ENCODE measurements around the gene RNASE13.
A peak's percentile ranks its signal among the peaks of the same experiment; 100 is the strongest.

RNASE13 gene

DNA sequence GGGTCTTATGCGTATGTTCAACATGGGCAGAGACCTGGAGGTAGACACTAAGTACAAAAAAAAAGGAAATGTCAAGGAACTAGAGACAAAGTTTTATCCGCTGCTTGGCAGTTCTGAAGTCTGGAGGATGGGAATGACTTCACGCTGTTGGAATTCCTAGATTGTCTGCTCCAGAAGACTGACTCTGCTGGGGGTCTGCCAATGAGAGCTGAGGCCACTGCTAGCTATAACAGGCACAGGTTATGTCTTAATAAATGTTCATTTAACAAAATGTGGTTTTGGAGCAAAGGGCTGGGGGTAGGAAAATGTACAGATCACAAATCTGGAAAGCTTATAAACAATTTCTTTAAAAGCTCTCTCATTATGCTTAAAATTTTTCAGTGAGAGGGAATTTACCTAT lies 28.9 kb upstream of the RNASE13 start:
- DNase-seq = no peak

GRCh38 chr14:21061347-21061668 lies 26.7 kb upstream of the RNASE13 start:
- DNase-seq = no peak

DNA sequence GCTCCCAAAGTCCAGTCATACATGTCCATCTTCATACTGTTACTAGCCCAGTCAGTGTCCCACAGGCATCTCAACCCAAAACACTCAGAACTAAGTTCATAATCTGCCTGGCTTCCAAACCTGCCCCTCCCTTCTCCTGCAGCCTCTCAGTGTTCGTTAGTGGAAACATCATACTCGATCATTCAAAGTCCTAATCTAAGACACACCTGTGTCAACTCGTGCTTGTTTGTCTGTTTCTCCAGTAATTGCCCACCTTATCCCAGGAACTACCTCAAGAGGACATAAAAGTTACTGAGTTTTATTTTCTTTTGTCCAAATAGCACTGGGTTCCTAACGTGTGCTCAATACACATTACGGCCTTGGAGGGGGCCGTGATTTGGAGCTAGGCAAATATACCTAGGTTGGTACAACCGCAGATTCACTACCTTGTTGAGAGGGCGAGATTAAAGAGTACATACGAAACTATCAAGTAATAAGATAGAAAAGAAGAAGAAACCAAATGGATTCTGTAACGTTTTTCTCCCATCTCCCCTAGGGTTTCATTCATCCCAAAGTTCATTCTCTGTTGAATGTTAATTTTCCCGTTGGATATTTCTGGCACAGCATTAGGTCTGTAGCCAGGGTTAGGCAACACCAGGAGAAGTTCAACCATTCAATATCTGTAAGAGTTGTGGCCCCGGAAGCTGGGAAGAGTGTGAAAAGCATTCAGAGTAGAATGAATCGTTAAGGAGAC lies 26.2 kb upstream of the RNASE13 start:
- DNase-seq = no peak

DNA sequence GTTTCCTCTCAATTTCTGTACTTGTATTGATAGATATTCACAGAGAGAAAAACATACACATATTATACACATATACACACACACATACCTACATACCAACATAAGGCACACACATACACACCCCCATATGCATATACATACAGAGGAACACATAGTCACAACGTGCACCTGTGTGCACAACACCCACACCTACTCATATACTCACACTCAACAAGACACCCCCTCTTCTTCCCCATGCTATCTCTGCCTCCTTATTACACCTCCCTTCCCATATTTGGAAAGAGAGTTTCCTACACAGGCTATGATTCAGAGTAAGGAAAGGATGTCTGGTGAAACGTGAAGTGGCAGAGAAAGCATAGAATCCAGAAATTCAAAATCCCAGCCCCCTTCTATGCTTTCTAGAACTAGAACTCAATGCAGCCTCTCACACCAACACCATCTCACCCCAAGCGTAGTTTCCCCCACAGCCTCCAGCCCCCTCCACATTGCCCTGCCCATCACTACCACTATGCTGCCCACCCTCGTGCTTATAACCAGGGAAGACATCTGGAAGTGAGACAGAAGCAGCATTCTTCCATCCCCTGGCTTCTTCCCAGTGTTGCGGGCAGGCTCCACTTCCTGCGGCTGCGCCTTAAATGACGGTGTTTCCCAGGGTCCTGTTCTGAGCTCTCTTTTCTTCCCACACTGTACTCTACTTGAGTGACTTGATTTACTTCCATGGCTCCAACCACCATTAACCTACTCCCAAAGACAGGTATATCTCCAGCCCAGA lies 25.4 kb upstream of the RNASE13 start:
- DNase-seq = no peak

DNA sequence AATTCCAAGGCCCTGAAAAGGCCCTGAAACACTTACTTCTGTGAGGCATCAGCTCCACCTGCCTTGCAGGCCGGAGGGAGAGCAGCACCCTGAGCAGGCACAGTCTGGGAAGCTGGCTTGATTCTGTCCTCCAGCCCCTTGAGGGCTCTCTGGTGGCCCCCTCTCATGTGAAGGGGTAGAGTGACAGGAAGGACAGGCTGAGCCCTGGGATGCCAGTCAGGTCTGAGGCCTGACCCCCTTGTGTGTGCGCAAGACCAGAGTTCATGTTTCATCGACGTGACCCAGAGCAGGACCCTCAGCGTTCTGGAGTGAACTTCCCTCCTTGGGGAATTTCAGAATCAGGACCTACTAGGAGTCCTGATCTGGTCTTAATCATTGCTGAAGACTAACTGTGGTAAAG lies 24.3 kb upstream of the RNASE13 start:
- DNase-seq = no peak

DNA sequence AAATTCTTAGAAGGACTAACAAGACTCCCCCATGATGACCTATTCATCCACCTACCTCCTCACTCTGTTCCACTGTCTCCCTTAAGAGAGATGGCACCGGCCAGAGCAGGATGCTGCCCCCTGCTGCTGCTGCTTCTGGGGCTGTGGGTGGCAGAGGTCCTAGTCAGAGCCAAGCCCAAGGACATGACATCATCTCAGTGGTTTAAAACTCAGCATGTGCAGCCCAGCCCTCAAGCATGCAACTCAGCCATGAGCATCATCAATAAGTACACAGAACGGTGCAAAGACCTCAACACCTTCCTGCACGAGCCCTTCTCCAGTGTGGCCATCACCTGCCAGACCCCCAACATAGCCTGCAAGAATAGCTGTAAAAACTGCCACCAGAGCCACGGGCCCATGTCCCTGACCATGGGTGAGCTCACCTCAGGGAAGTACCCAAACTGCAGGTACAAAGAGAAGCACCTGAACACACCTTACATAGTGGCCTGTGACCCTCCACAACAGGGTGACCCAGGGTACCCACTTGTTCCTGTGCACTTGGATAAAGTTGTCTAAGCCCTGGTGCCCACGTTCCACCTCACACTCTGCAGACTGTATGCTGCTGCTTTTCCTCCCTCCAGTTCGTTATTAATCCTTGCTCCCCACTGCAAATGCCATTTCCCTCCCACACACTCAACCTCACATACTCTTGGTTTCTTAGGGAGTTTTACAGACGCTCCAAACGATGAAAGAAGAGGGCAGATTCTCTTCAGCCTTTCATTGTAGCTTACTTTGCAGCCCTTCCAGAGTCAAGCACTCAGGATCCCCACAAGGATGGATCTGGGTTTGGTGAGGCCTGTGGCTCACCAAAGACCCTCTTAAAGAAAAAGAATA lies 23.4 kb upstream of the RNASE13 start, which contains the start of gene RNASE8:
TSS of gene RNASE8 (plus strand) at position 20 of the 873 bp plus-strand sequence. CDS start at position 91, 71 bp downstream.
- DNase-seq = no peak

GRCh38 chr14:21056520-21057163 lies 22.0 kb upstream of the RNASE13 start:
- peak; percentile 50 for DNase-seq

DNA sequence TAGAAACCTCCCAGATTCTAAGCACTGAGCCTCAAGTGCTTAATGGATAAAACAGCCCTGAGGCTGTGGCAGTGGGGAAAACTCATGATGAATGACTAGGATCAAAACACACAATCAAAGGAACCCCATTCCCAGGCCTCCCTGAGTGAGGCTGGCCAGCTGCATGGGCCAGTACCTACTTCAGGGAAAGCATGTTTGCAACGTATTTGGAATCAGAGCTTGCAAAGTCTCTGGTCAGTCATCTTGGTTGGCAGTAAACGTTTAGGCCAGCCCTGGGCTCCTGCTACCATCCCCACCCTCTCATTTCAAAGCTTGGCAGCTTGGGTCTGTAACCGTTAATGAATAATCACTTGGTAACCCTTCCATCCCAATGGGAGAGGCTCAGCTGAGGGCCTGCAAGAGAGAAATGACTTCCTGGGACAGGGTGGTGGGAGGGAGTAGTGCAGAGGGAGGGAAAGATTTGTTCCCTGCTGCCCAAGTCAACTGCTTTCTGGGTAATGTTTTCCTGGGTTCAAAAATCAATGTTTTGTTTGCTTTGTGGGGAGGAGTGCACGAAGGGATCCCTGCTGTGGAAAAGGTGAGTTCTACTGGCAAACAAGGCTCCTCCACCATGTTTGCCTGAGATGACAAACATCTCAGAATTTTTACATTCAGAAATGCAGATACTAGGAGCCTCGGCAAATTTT lies 21.0 kb upstream of the RNASE13 start:
- DNase-seq = no peak

- DNase-seq = no peak
These were observed 20.1 kb upstream of the RNASE13 start for GRCh38 chr14:21054768-21055145.

GRCh38 chr14:21054123-21054767 lies 19.6 kb upstream of the RNASE13 start:
- DNase-seq = no peak

- no peak for DNase-seq
These were observed 18.8 kb upstream of the RNASE13 start for GRCh38 chr14:21053184-21054122.

DNA sequence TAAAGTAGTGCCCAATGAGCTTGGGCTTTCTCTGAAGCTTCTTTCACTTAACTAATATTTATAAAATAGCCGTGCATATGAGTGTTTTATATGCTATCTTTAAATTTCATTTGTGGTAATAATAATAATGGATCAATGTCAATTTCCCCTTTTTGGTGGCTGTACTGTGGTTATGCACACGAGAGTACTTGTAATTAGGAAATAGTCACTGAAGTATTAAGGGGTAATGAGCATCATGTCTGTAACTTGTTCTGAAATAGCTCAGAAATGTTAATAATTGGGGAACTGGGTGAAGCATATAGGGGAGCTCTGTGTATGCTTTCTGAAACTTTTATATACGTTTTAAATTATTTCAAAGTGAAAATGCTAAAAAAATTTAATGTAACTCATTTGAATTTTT lies 16.0 kb upstream of the RNASE13 start:
- DNase-seq = no peak

- DNase-seq = no peak
These were observed 14.7 kb upstream of the RNASE13 start for GRCh38 chr14:21049271-21049673.

GRCh38 chr14:21048638-21049037 lies 14.0 kb upstream of the RNASE13 start:
- DNase-seq = no peak

GRCh38 chr14:21047378-21047781 lies 12.8 kb upstream of the RNASE13 start:
- no peak for DNase-seq

DNA sequence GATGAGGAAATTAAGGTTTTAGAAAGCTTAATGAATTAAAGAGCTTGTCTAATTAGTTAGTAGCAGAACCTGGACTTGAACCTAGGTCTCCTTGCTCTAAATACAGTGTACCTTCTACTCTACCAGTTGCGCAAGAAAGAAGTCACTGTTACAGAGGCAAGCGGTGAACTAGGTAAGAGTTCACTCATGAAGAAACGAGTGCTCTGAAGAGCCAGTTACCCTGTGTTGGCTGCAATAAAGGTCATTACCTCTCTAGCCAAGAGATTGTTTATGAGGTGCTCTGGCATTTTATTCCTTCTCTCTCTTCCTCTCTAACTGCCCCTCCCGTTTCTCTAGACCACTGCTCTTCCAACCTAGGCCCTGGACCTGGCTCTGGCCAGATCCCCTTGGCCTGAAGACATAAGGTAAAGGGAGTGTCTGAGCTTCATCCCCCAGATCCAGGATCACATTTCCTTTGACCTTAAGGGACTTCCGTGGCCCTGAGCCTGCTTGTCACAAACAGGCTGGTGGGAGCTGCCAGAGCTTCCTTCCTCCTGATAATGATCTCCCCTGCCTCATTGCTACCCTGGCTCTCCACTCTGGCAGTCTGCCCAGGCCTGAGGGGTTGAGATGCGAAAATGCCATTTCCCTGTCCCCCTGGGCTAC lies 9.5 kb upstream of the RNASE13 start:
- DNase-seq = no peak

DNA sequence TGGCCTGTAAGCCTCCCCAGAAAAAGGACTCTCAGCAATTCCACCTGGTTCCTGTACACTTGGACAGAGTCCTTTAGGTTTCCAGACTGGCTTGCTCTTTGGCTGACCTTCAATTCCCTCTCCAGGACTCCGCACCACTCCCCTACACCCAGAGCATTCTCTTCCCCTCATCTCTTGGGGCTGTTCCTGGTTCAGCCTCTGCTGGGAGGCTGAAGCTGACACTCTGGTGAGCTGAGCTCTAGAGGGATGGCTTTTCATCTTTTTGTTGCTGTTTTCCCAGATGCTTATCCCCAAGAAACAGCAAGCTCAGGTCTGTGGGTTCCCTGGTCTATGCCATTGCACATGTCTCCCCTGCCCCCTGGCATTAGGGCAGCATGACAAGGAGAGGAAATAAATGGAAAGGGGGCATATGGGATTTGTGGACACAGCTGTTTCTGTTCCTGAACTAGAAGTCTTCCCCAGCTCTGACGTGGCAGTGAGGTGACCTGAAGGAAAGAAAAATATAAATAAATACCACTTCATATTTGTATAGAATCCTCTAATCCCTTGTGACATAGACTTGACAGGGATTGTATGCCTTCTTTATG lies 8.9 kb upstream of the RNASE13 start:
- no peak for DNase-seq

DNA sequence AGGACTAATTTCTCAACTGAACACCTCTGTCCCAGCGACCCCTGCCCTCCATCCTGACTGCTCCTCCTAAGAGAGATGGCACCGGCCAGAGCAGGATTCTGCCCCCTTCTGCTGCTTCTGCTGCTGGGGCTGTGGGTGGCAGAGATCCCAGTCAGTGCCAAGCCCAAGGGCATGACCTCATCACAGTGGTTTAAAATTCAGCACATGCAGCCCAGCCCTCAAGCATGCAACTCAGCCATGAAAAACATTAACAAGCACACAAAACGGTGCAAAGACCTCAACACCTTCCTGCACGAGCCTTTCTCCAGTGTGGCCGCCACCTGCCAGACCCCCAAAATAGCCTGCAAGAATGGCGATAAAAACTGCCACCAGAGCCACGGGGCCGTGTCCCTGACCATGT lies 8.3 kb upstream of the RNASE13 start:
- DNase-seq = no peak

DNA sequence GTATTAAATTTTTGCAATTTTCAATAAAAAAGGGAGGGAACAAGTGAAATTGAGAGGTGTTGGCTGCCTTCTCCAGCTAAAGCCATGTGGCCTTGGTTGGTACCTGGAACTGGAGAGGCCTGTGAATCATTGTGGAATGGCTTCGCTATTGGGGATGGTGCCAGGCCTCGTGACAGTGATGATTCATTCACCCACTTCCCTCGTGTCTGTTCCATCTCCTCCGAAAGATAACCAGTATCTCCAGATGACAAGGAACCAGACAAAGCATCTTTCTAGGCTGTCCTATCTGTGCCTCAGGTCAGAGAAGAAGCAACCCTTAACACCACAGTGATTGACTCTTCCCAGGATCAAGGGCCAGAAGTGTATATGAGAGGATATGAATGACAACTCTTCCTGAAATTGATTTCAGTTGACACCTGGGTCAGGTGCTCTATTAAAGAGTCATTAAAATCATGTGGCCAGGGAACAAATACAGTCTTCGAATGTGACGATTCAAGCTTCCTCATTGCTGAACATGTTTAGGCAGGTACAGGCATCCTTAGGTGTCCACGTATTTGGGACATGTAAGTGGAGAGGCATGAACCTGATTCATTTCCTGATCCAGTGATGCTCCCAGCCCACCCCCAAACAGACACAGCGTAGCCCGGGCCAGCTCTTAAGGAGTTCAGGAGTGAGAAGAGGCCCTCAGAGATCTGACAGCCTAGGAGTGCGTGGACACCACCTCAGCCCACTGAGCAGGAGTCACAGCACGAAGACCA lies 7.2 kb upstream of the RNASE13 start, which contains the start of gene RNASE7:
TSS of gene RNASE7 (plus strand) at position 687 of the 758 bp plus-strand sequence. CDS start 631 bp downstream, outside the sequence.
- no peak for DNase-seq
